KOPT-K1 (cell line): ENCODE measurements around the gene PSMG2.
A peak's percentile ranks its signal among the peaks of the same experiment; 100 is the strongest.

Experiments used
- H3K27ac ChIP-seq: fragments of 200-600 bp; sonication (generic); 2 replicates; pipeline ENCODE4 v1.5.1; 2016; ENCODE audit warnings: antibody characterized with exemption, mild to moderate bottlenecking, low read depth, low read length; ENCODE audit not compliant: poor library complexity, severe bottlenecking
- H3K36me3 ChIP-seq: fragments of 200-600 bp; sonication (generic); 2 replicates; pipeline ENCODE4 v1.5.1; 2017; ENCODE audit warnings: antibody characterized with exemption, mild to moderate bottlenecking, low read length, moderate library complexity; ENCODE audit not compliant: insufficient read depth
- H3K9me3 ChIP-seq: fragments of 200-600 bp; sonication (generic); 2 replicates; pipeline ENCODE4 v1.5.1; 2017; ENCODE audit warnings: antibody characterized with exemption, low read length, mild to moderate bottlenecking; ENCODE audit not compliant: insufficient read depth, poor library complexity, severe bottlenecking

PSMG2 gene

GRCh38 chr18:12702221-12703095 is at the start of gene PSMG2, which contains the start of gene CEP76:
PSMG2 (plus strand) TSS chr18:12703042; CDS start chr18:12703108, 66 bp downstream.
CEP76 (minus strand) TSS chr18:12702723; CDS start chr18:12702548, 175 bp downstream.
- no peaks in the 10 kb centered on the region for H3K9me3 ChIP-seq
- peak within 1 kb of the TSS; percentile 96 for H3K27ac ChIP-seq
- H3K36me3 ChIP-seq: peaks cover 54% of the 10 kb centered on the region

GRCh38 chr18:12654971-12655370 is 47.9 kb upstream of the PSMG2 start:
- Histone ChIP-seq H3K36me3 (no peaks in the 10 kb centered on the region), H3K27ac (no peak overlapping the region), H3K9me3 (no peaks in the 10 kb centered on the region)

GRCh38 chr18:12656605-12656937 is 46.3 kb upstream of the PSMG2 start:
- no peaks in the 10 kb centered on the region for H3K36me3 ChIP-seq
- no peak overlapping the region for H3K27ac ChIP-seq
- H3K9me3 ChIP-seq: no peaks in the 10 kb centered on the region

GRCh38 chr18:12656938-12657683 is 45.7 kb upstream of the PSMG2 start:
- Histone ChIP-seq H3K36me3 (no peaks in the 10 kb centered on the region), H3K27ac (no peak overlapping the region), H3K9me3 (no peaks in the 10 kb centered on the region)

- H3K9me3 ChIP-seq: no peaks in the 10 kb centered on the region
- no peak within 1 kb of the TSS for H3K27ac ChIP-seq
These were observed 45.0 kb upstream of the PSMG2 start, which contains the start of gene SPIRE1 for GRCh38 chr18:12657684-12658425. SPIRE1 (minus strand) TSS chr18:12658107; CDS start chr18:12657866, 241 bp downstream.

GRCh38 chr18:12658426-12659138 is 44.3 kb upstream of the PSMG2 start:
- Histone ChIP-seq H3K9me3 (no peaks in the 10 kb centered on the region), H3K36me3 (no peaks in the 10 kb centered on the region), H3K27ac (no peak overlapping the region)

More at GRCh38 chr18:12657684-12658425, 45.0 kb upstream of the PSMG2 start, which contains the start of gene SPIRE1:
- no peaks in the 10 kb centered on the region for H3K36me3 ChIP-seq

GRCh38 chr18:12659904-12660605 is 42.8 kb upstream of the PSMG2 start:
- Histone ChIP-seq H3K9me3 (no peaks in the 10 kb centered on the region), H3K36me3 (no peaks in the 10 kb centered on the region), H3K27ac (no peak overlapping the region)

GRCh38 chr18:12668041-12668440 is 34.8 kb upstream of the PSMG2 start:
- Histone ChIP-seq H3K36me3 (peaks cover 26% of the 10 kb centered on the region), H3K9me3 (no peaks in the 10 kb centered on the region), H3K27ac (no peak overlapping the region)

- Histone ChIP-seq H3K36me3 (peaks cover 74% of the 10 kb centered on the region), H3K9me3 (no peaks in the 10 kb centered on the region), H3K27ac (no peak overlapping the region)
These were observed 23.6 kb upstream of the PSMG2 start for GRCh38 chr18:12679183-12679786.

- Histone ChIP-seq H3K36me3 (peaks cover 66% of the 10 kb centered on the region), H3K27ac (no peak overlapping the region), H3K9me3 (no peaks in the 10 kb centered on the region)
These were observed 16.7 kb upstream of the PSMG2 start for GRCh38 chr18:12686100-12686499.

- no peak overlapping the region for H3K27ac ChIP-seq
- H3K9me3 ChIP-seq: no peaks in the 10 kb centered on the region
- H3K36me3 ChIP-seq: peaks cover 72% of the 10 kb centered on the region
These were observed 13.5 kb upstream of the PSMG2 start for GRCh38 chr18:12689256-12689850.

- Histone ChIP-seq H3K9me3 (no peaks in the 10 kb centered on the region), H3K27ac (no peak overlapping the region), H3K36me3 (peaks cover 68% of the 10 kb centered on the region)
These were observed 10.6 kb upstream of the PSMG2 start for GRCh38 chr18:12692206-12692605.

- Histone ChIP-seq H3K9me3 (no peaks in the 10 kb centered on the region), H3K27ac (no peak overlapping the region), H3K36me3 (peaks cover 80% of the 10 kb centered on the region)
These were observed 8.8 kb upstream of the PSMG2 start for GRCh38 chr18:12694032-12694431.
